ENCODE results near the gene C2CD4A. TPM values are rescaled to one million over a fixed set of nuclear protein-coding genes. Genes with fewer than 3 reads are reported as not detected.

Gene C2CD4A
- total RNA-seq, 1 experiment from 2014 or later: not detected

DNA sequence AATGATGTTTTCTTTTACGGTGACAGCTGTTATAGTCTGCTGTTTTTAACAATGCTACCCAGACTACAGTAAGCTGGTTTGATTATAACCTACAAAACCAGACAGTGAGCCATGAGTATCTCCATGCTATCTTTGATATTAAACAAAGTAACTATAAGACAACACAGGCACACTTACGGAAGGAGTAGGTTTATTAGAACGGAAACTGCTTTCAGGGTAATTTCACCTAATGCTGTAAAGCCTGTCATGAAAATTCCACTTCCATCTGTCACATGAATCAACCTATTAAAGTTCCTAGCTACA is 39.6 kb upstream of the C2CD4A start (continued):
- TF ChIP-seq, protein P1, sequence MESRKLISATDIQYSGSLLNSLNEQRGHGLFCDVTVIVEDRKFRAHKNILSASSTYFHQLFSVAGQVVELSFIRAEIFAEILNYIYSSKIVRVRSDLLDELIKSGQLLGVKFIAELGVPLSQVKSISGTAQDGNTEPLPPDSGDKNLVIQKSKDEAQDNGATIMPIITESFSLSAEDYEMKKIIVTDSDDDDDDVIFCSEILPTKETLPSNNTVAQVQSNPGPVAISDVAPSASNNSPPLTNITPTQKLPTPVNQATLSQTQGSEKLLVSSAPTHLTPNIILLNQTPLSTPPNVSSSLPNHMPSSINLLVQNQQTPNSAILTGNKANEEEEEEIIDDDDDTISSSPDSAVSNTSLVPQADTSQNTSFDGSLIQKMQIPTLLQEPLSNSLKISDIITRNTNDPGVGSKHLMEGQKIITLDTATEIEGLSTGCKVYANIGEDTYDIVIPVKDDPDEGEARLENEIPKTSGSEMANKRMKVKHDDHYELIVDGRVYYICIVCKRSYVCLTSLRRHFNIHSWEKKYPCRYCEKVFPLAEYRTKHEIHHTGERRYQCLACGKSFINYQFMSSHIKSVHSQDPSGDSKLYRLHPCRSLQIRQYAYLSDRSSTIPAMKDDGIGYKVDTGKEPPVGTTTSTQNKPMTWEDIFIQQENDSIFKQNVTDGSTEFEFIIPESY (IDR thresholded peaks at IDR 0.05; ENCODE audit: extremely low read depth, insufficient replicate concordance, low read length): no peak
- no peak for TF ChIP-seq EGR1 (IDR thresholded peaks at IDR 0.05; ENCODE audit: low read depth)

DNA sequence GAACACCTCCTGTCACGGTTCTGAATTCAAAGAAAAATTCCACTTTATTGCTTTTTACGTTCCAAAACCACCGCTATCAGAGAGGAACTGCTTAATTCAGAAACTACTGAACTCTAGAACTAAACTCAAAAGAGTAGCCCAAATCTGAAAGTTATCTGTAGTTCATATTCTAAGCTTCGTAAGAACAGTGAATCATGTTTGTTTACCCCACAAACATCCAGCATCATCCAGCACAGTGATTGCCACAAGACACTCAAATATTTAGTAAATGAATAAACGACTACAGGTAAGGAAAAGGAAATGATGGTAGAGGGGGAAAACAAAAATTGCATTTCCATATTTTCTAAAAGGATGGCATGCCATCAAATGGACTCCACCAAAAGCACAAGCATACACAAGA is 38.9 kb upstream of the C2CD4A start:
- no peaks in the 10 kb centered on the region for H3K27me3 ChIP-seq (ENCODE audit: insufficient read depth, low read length)
- H3K4me1 ChIP-seq (ENCODE audit: control insufficient read depth in 1 of 2, insufficient read depth in 2 of 2, low read length in 2 of 2): no peaks in the 10 kb centered on the region
- no peak overlapping the region for H3K4me3 ChIP-seq (replicated peaks in 1 of 2; ENCODE audit: low read depth in 1 of 2, low read length in 2 of 2)
- no peaks in the 10 kb centered on the region for H3K9me2 ChIP-seq (ENCODE audit: insufficient read depth)
- RAD21 ChIA-PET (ENCODE audit: low non-redundant PET in 1 of 2, low total read pairs in 2 of 2, uncharacterized antibody in 2 of 2, unreplicated experiment in 2 of 2): no interaction called here
- H3K9me3 ChIP-seq (ENCODE audit: control insufficient read depth in 1 of 2, insufficient read depth in 1 of 2, low read depth in 1 of 2, low read length in 2 of 2): no peaks in the 10 kb centered on the region
- ATAC-seq: no peak
- POLR2A ChIA-PET: no interaction called here
- CTCF ChIA-PET: no interaction called here
- H4K20me1 ChIP-seq (ENCODE audit: insufficient read depth): no peaks in the 10 kb centered on the region
- H2AFZ ChIP-seq (ENCODE audit: low read depth, low read length, poor library complexity, severe bottlenecking): no peak overlapping the region
- intact Hi-C loops (cut with micrococcal nuclease): no loop called here
- H3K36me3 ChIP-seq (ENCODE audit: control insufficient read depth in 1 of 2, insufficient read depth in 2 of 2, low read length in 2 of 2): no peaks in the 10 kb centered on the region
- H3K4me2 ChIP-seq (ENCODE audit: low read length): no peak overlapping the region
- H3K9ac ChIP-seq (ENCODE audit: low read length): no peak overlapping the region
- H3K27ac ChIP-seq (ENCODE audit: low read depth, low read length): no peak overlapping the region
- DNase-seq (ENCODE audit: low read depth, low spot score): no peak
- TF ChIP-seq FOSL1 (IDR thresholded peaks at IDR 0.05; ENCODE audit: low read depth) (no peak), POLR2A (IDR thresholded peaks at IDR 0.05; ENCODE audit: borderline replicate concordance, extremely low read depth, insufficient read depth, insufficient read length) (no peak), SIN3A (IDR thresholded peaks at IDR 0.05; ENCODE audit: low read depth) (no peak), CBX3 (IDR thresholded peaks at IDR 0.05; ENCODE audit: low read depth) (no peak), EGR1 (IDR thresholded peaks at IDR 0.05; ENCODE audit: low read depth) (no peak), YY1 (IDR thresholded peaks at IDR 0.05; ENCODE audit: extremely low read depth, insufficient replicate concordance, low read depth, low read length) (no peak), EZH2 (IDR thresholded peaks at IDR 0.05) (no peak)
- TF ChIP-seq, protein P2, sequence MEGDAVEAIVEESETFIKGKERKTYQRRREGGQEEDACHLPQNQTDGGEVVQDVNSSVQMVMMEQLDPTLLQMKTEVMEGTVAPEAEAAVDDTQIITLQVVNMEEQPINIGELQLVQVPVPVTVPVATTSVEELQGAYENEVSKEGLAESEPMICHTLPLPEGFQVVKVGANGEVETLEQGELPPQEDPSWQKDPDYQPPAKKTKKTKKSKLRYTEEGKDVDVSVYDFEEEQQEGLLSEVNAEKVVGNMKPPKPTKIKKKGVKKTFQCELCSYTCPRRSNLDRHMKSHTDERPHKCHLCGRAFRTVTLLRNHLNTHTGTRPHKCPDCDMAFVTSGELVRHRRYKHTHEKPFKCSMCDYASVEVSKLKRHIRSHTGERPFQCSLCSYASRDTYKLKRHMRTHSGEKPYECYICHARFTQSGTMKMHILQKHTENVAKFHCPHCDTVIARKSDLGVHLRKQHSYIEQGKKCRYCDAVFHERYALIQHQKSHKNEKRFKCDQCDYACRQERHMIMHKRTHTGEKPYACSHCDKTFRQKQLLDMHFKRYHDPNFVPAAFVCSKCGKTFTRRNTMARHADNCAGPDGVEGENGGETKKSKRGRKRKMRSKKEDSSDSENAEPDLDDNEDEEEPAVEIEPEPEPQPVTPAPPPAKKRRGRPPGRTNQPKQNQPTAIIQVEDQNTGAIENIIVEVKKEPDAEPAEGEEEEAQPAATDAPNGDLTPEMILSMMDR (IDR thresholded peaks at IDR 0.05 in 2 of 3, conservative IDR thresholded peaks at IDR 0.05 in 1 of 3; ENCODE audit: borderline replicate concordance in 1 of 3, insufficient read depth in 1 of 3, low read depth in 2 of 3, low read length in 2 of 3): no peak
- H3K79me2 ChIP-seq (ENCODE audit: insufficient read depth, low read length): no peaks in the 10 kb centered on the region
- BruUV-seq (replicated peaks): no TSS peak
